H1 (cell line): ENCODE measurements around the gene SLC37A1. TPM values are rescaled to one million over a fixed set of nuclear protein-coding genes. Genes with fewer than 3 reads are reported as not detected.

ENCODE experiments used
- CTCF ChIA-PET: fragments of 300-600 bp; sonication (Branson Sonifier 250); formaldehyde crosslinking; loops from one replicate; lab custom pipeline; 2021; ENCODE audit not compliant: partially characterized antibody; lab: Charles Lee
- POLR2A ChIA-PET: fragments of 300-600 bp; sonication (Branson Sonifier 250); formaldehyde crosslinking; loops from one replicate; lab custom pipeline; 2021; ENCODE audit warnings: inconsistent platforms; ENCODE audit not compliant: partially characterized antibody; lab: Charles Lee
- DNase-seq, 2 experiments: peaks; one replicate each; pipeline versions ENCODE4 v3.0.0 to v3.0.0-alpha.2; 2010 to 2022; ENCODE audit warnings: low spot score in 2 of 2, low read depth in 1 of 2, mixed read lengths in 1 of 2
- FAIRE-seq: peaks from 2 replicates; lab custom pipeline; 2011; peaks lifted over from hg19 to GRCh38; lab: Jason Lieb, UNC
- H2AFZ ChIP-seq: 2 replicates; pipeline ENCODE4 v1.8.1; 2012; ENCODE audit warnings: low read length, inconsistent platforms
- H2AK5ac ChIP-seq: 2 replicates; pipeline ENCODE4 v1.6.1; 2013; ENCODE audit warnings: low read depth, low read length
- H2BK120ac ChIP-seq: replicated peaks from 2 replicates; pipeline ENCODE3; 2013; ENCODE audit warnings: low read depth, low read length, inconsistent platforms
- H2BK12ac ChIP-seq: 2 replicates; pipeline ENCODE4 v1.6.1; 2013; ENCODE audit warnings: low read depth, low read length
- H2BK15ac ChIP-seq: 2 replicates; pipeline ENCODE4 v1.6.1; 2013; ENCODE audit warnings: low read length
- H2BK20ac ChIP-seq: 2 replicates; pipeline ENCODE4 v1.6.1; 2013; ENCODE audit warnings: low read length
- H2BK5ac ChIP-seq: 2 replicates; pipeline ENCODE4 v1.6.1; 2013; ENCODE audit warnings: low read depth, low read length
- H3K14ac ChIP-seq: 2 replicates; pipeline ENCODE4 v1.6.1; 2013; ENCODE audit warnings: inconsistent platforms; ENCODE audit not compliant: insufficient read length
- H3K18ac ChIP-seq: 2 replicates; pipeline ENCODE4 v1.6.1; 2013; ENCODE audit warnings: low read length; ENCODE audit errors: extremely low read depth
- H3K23ac ChIP-seq: 2 replicates; pipeline ENCODE4 v1.6.1; 2013; ENCODE audit warnings: inconsistent platforms; ENCODE audit not compliant: insufficient read length
- H3K23me2 ChIP-seq: 2 replicates; pipeline ENCODE4 v1.6.1; 2013; ENCODE audit warnings: low read depth, low read length
- H3K27ac ChIP-seq: 2 replicates; pipeline ENCODE4 v1.6.1; 2011; ENCODE audit warnings: low read depth, low read length, inconsistent platforms
- H3K27me3 ChIP-seq, 4 experiments: replicated peaks in 1 of 4; 1 replicate in 1 of 4; 2 replicates in 3 of 4; pipeline versions ENCODE4 v1.6.1 to v1.8.1; 2011 to 2013; ENCODE audit warnings: low read length in 3 of 4, mild to moderate bottlenecking in 3 of 4, inconsistent platforms in 2 of 4, mixed read lengths in 2 of 4, moderate library complexity in 1 of 4; ENCODE audit not compliant: control insufficient read depth in 3 of 4, insufficient read depth in 3 of 4; ENCODE audit errors: extremely low read depth in 1 of 4
- H3K36me3 ChIP-seq, 4 experiments: 2 replicates each; pipeline versions ENCODE4 v1.6.1 to v1.8.1; 2011 to 2013; ENCODE audit warnings: mild to moderate bottlenecking in 4 of 4, low read length in 3 of 4, moderate library complexity in 2 of 4, control low read depth in 1 of 4, inconsistent platforms in 1 of 4; ENCODE audit not compliant: insufficient read depth in 4 of 4, control insufficient read depth in 2 of 4
- H3K4ac ChIP-seq: replicated peaks from 2 replicates; pipeline ENCODE3; 2013; ENCODE audit warnings: low read length, low read depth, mixed read lengths, inconsistent platforms; ENCODE audit not compliant: insufficient read length
- H3K4me1 ChIP-seq, 4 experiments: replicated peaks in 1 of 4; 1 replicate in 1 of 4; 2 replicates in 3 of 4; pipeline versions ENCODE4 v1.6.1 to v1.8.1; 2011 to 2013; ENCODE audit warnings: low read length in 3 of 4, inconsistent platforms in 2 of 4, mixed read lengths in 1 of 4; ENCODE audit not compliant: insufficient read depth in 4 of 4, control insufficient read depth in 3 of 4
- H3K4me2 ChIP-seq, 2 experiments: 2 replicates each; pipeline versions ENCODE4 v1.6.1 to v1.8.1; 2011 to 2013; ENCODE audit warnings: low read depth in 2 of 2, low read length in 2 of 2, control low read depth in 1 of 2, inconsistent platforms in 1 of 2, mild to moderate bottlenecking in 1 of 2; ENCODE audit not compliant: insufficient read depth in 1 of 2
- H3K4me3 ChIP-seq, 4 experiments: fragments of 200-600, 300-600 bp in 1 of 4; sonication (generic), shearing (Covaris generic), sonication (Bioruptor Twin) in 1 of 4; 2 replicates each; pipeline versions ENCODE4 v1.5.1 to v1.8.1; 2011 to 2016; ENCODE audit warnings: low read length in 4 of 4, low read depth in 3 of 4, control low read depth in 2 of 4, inconsistent platforms in 2 of 4, mild to moderate bottlenecking in 2 of 4, mixed read lengths in 1 of 4, moderate library complexity in 1 of 4; ENCODE audit not compliant: insufficient read depth in 2 of 4; ENCODE audit errors: extremely low read depth in 1 of 4
- H3K56ac ChIP-seq: replicated peaks from 2 replicates; pipeline ENCODE3; 2013; ENCODE audit warnings: low read depth, mild to moderate bottlenecking, mixed read lengths, low read length, inconsistent platforms; ENCODE audit not compliant: insufficient read length
- H3K79me1 ChIP-seq: 2 replicates; pipeline ENCODE4 v1.6.1; 2013; ENCODE audit warnings: low read depth, low read length, control low read depth
- H3K79me2 ChIP-seq, 2 experiments: 2 replicates each; pipeline versions ENCODE4 v1.6.1 to v1.8.1; 2012 to 2013; ENCODE audit warnings: low read length in 2 of 2, mild to moderate bottlenecking in 2 of 2, inconsistent platforms in 1 of 2; ENCODE audit not compliant: insufficient read depth in 2 of 2, control insufficient read depth in 1 of 2
- H3K9ac ChIP-seq, 4 experiments: replicated peaks in 1 of 4; 1 replicate in 1 of 4; 2 replicates in 3 of 4; pipeline versions ENCODE4 v1.6.1 to v1.8.1; 2011 to 2013; ENCODE audit warnings: low read depth in 3 of 4, low read length in 3 of 4, control low read depth in 2 of 4, mild to moderate bottlenecking in 2 of 4, moderate library complexity in 2 of 4, inconsistent platforms in 1 of 4; ENCODE audit errors: extremely low read depth in 1 of 4
- H3K9me3 ChIP-seq, 2 experiments: 2 replicates each; pipeline versions ENCODE4 v1.6.1 to v1.8.1; 2012 to 2013; ENCODE audit warnings: mild to moderate bottlenecking in 2 of 2, moderate library complexity in 2 of 2, control low read depth in 1 of 2, inconsistent platforms in 1 of 2, low read depth in 1 of 2, low read length in 1 of 2, mixed read lengths in 1 of 2; ENCODE audit not compliant: insufficient read depth in 2 of 2
- H4K20me1 ChIP-seq, 2 experiments: replicated peaks in 1 of 2; 2 replicates each; pipeline versions ENCODE3 to v1.8.1; 2011 to 2013; ENCODE audit warnings: inconsistent platforms in 2 of 2, low read length in 2 of 2, mild to moderate bottlenecking in 1 of 2; ENCODE audit not compliant: insufficient read depth in 2 of 2, control insufficient read depth in 1 of 2
- H4K5ac ChIP-seq: 2 replicates; pipeline ENCODE4 v1.6.1; 2013; ENCODE audit warnings: low read length, low read depth, mixed read lengths, inconsistent platforms; ENCODE audit not compliant: insufficient read length
- H4K8ac ChIP-seq: 2 replicates; pipeline ENCODE4 v1.8.0; 2013; ENCODE audit warnings: mild to moderate bottlenecking, moderate library complexity, low read length, inconsistent platforms; ENCODE audit not compliant: insufficient read depth; ENCODE audit errors: extremely low read depth
- H4K91ac ChIP-seq: replicated peaks from 2 replicates; pipeline ENCODE3; 2013; ENCODE audit warnings: low read length, mixed read lengths, inconsistent platforms; ENCODE audit not compliant: insufficient read length
- EP300 ChIP-seq, 2 experiments: IDR thresholded peaks; 1 replicate in 1 of 2; 2 replicates in 1 of 2; pipeline ENCODE4 v1.6.1; 2011 to 2012; ENCODE audit warnings: low read depth in 2 of 2, low read length in 2 of 2, mild to moderate bottlenecking in 2 of 2, borderline replicate concordance in 1 of 2, inconsistent platforms in 1 of 2, moderate library complexity in 1 of 2
- EZH2 ChIP-seq: fragments of 200-600 bp; sonication (generic); IDR thresholded peaks from 2 replicates; pipeline ENCODE4 v1.7.1; 2012; ENCODE audit warnings: low read depth, mild to moderate bottlenecking, moderate library complexity, low read length, inconsistent platforms; ENCODE audit not compliant: severe bottlenecking
- NRF1 ChIP-seq: IDR thresholded peaks from 2 replicates; pipeline ENCODE4 v1.6.1; 2011; ENCODE audit warnings: mild to moderate bottlenecking, low read depth, low read length, improper control_type of control experiment
- WGBS, 2 experiments: shearing (Covaris generic) in 1 of 2; methylation state at CpG; one replicate each; pipeline versions ENCODE4 v1.1.6 to v1.1.7; 2013 to 2015; ENCODE audit warnings: low lambda C conversion rate in 2 of 2, mixed read lengths in 2 of 2, inconsistent platforms in 1 of 2, low coverage in 1 of 2, missing lambda C conversion rate in 1 of 2; ENCODE audit not compliant: insufficient replicate concordance in 2 of 2, insufficient coverage in 1 of 2, insufficient read length in 1 of 2; ENCODE audit errors: extremely low coverage in 1 of 2, missing lambda C conversion rate in 1 of 2; 5-methylcytosine and 5-hydroxymethylcytosine counted together
- polyA plus RNA-seq, 7 experiments: library from polyadenylated mRNA; depleted of rRNA in 3 of 7; stranded (reverse) in 5 of 7; unstranded in 2 of 7; fragments of >200 nt in 5 of 7; fragments of 200-250 nt in 2 of 7; gene quantifications; 1 replicate in 5 of 7; 2 replicates in 1 of 7; 4 replicates in 1 of 7; pipeline versions ENCODE4 v1.2.1 to v1.2.3, GENCODE V29; 2011 to 2013; ENCODE audit warnings: missing spikeins in 2 of 7, mixed read lengths in 2 of 7
- total RNA-seq: library from RNA; stranded (reverse); fragmentation: NEBNext Ultra II Directional; extraction: Animal tissue kit (Norgen Biotek cat#: 25700); gene quantifications from 2 replicates; pipeline ENCODE4 v1.2.1, GENCODE V29; 2021

Gene SLC37A1
- total and polyA plus RNA-seq, 2 of the 8 experiments (the other 6 are each of a cell fraction or from before 2014, with no cell fraction given): 15.6 to 30.9 TPM

- Histone ChIP-seq H4K20me1 (no peaks in the 10 kb centered on the region), H4K5ac (no peak overlapping the region), H3K79me1 (no peaks in the 10 kb centered on the region), H3K27me3 (no peaks in the 10 kb centered on the region), H3K4ac (no peak overlapping the region), H3K27ac (no peak overlapping the region), H2BK120ac (no peak overlapping the region), H2AK5ac (no peak overlapping the region), H4K91ac (no peak overlapping the region), H3K23me2 (no peaks in the 10 kb centered on the region), H2AFZ (no peak overlapping the region), H3K23ac (no peak overlapping the region), H3K14ac (no peak overlapping the region), H3K9ac (no peak overlapping the region), H3K36me3 (peaks cover 2 to 7% (median 3%) of the 10 kb centered on the region in 4 experiments; a peak in 3 of 8 replicates), H3K4me2 (no peak overlapping the region), H3K79me2 (no peaks in the 10 kb centered on the region), H3K18ac (no peak overlapping the region), H3K4me1 (no peaks in the 10 kb centered on the region; a peak in 1 of 7 replicates), H3K56ac (no peak overlapping the region), H2BK5ac (no peak overlapping the region), H2BK15ac (no peak overlapping the region), H4K8ac (no peak overlapping the region), H3K4me3 (no peak overlapping the region), H2BK20ac (no peak overlapping the region), H2BK12ac (no peak overlapping the region), H3K9me3 (peaks cover 2 to 5% of the 10 kb centered on the region in 2 experiments; a peak in 2 of 4 replicates)
- no peak for DNase-seq
- ChIA-PET CTCF (interaction anchor here (2.8 kb wide), 1 partner anchor 13 kb away, joined by 16 read pairs; no protein-coding TSS in a partner anchor), POLR2A (no interaction called here)
- TF ChIP-seq EZH2 (no peak), EP300 (IDR thresholded peaks at IDR 0.05; ENCODE audit: borderline replicate concordance in 1 of 2, low read depth in 2 of 2, low read length in 2 of 2) (no peak), NRF1 (no peak)
- WGBS, 2 experiments: 78% methylated on average over 13 of the region's 16 CpGs; no CpG with 5 or more reads in 1 of the 2 experiments
- FAIRE-seq: no peak
Observed at GRCh38 chr21:42580076-42580792, 66.6 kb downstream of the SLC37A1 start.
